Mesenchymal stem cell (in vitro differentiated cells and primary cell): ENCODE data around the gene BTBD10.
A peak's percentile ranks its signal among the peaks of the same experiment; 100 is the strongest.

Experiments used
- DNase-seq: peaks from one replicate; pipeline ENCODE4 v3.0.0-alpha.2; 2013
- H2AFZ ChIP-seq: one replicate; pipeline ENCODE4 v1.6.1; 2013; ENCODE audit warnings: low read depth, mild to moderate bottlenecking, control low read depth, inconsistent platforms, low read length, moderate library complexity
- H2AK5ac ChIP-seq: 2 replicates; pipeline ENCODE4 v1.6.1; 2013; ENCODE audit warnings: low read length, moderate library complexity, mild to moderate bottlenecking, inconsistent platforms; ENCODE audit not compliant: severe bottlenecking
- H2BK120ac ChIP-seq: one replicate; pipeline ENCODE4 v1.6.1; 2013; ENCODE audit warnings: low read depth, mild to moderate bottlenecking, inconsistent platforms, low read length, moderate library complexity
- H2BK12ac ChIP-seq, 2 experiments: one replicate each; pipeline ENCODE4 v1.6.1; 2013; ENCODE audit warnings: inconsistent platforms in 2 of 2, low read length in 2 of 2, mild to moderate bottlenecking in 2 of 2, moderate library complexity in 2 of 2, control low read depth in 1 of 2
- H2BK15ac ChIP-seq: one replicate; pipeline ENCODE4 v1.6.1; 2013; ENCODE audit warnings: mild to moderate bottlenecking, low read depth, inconsistent platforms; ENCODE audit not compliant: poor library complexity, severe bottlenecking
- H2BK5ac ChIP-seq: 2 replicates; pipeline ENCODE4 v1.6.1; 2013; ENCODE audit warnings: low read depth, mild to moderate bottlenecking, low read length, control low read depth, inconsistent platforms; ENCODE audit not compliant: poor library complexity, severe bottlenecking
- H3K14ac ChIP-seq, 2 experiments: one replicate each; pipeline ENCODE4 v1.6.1; 2013; ENCODE audit warnings: inconsistent platforms in 2 of 2, low read length in 2 of 2, control low read depth in 1 of 2, mild to moderate bottlenecking in 1 of 2, moderate library complexity in 1 of 2
- H3K18ac ChIP-seq, 2 experiments: one replicate each; pipeline ENCODE4 v1.6.1; 2013; ENCODE audit warnings: inconsistent platforms in 2 of 2, low read length in 2 of 2, control low read depth in 1 of 2, low read depth in 1 of 2, mild to moderate bottlenecking in 1 of 2
- H3K23ac ChIP-seq, 2 experiments: one replicate each; pipeline ENCODE4 v1.6.1; 2013; ENCODE audit warnings: inconsistent platforms in 2 of 2, low read length in 2 of 2, mild to moderate bottlenecking in 2 of 2, moderate library complexity in 2 of 2, control low read depth in 1 of 2
- H3K27ac ChIP-seq: 2 replicates; pipeline ENCODE4 v1.5.1; 2013; ENCODE audit warnings: mild to moderate bottlenecking, moderate library complexity, low read length, control low read depth, inconsistent platforms; ENCODE audit not compliant: poor library complexity, severe bottlenecking
- H3K27me3 ChIP-seq, 2 experiments: 2 replicates each; pipeline versions ENCODE4 v1.6.1 to v1.7.0; 2013; ENCODE audit warnings: low read length in 2 of 2, mild to moderate bottlenecking in 2 of 2, moderate library complexity in 2 of 2, control low read depth in 1 of 2, inconsistent platforms in 1 of 2; ENCODE audit not compliant: control insufficient read depth in 1 of 2, insufficient read depth in 1 of 2
- H3K36me3 ChIP-seq, 2 experiments: 2 replicates each; pipeline versions ENCODE4 v1.6.1 to v1.7.0; 2013; ENCODE audit warnings: low read length in 2 of 2, control low read depth in 1 of 2, inconsistent platforms in 1 of 2, low read depth in 1 of 2, mild to moderate bottlenecking in 1 of 2; ENCODE audit not compliant: insufficient read depth in 2 of 2, control insufficient read depth in 1 of 2
- H3K4ac ChIP-seq, 2 experiments: one replicate each; pipeline ENCODE4 v1.6.1; 2013; ENCODE audit warnings: inconsistent platforms in 2 of 2, low read length in 2 of 2, mild to moderate bottlenecking in 2 of 2, moderate library complexity in 2 of 2, control low read depth in 1 of 2, low read depth in 1 of 2
- H3K4me1 ChIP-seq: 2 replicates; pipeline ENCODE4 v1.6.1; 2013; ENCODE audit warnings: low read depth, low read length, control low read depth; ENCODE audit not compliant: control insufficient read depth, insufficient read depth
- H3K4me2 ChIP-seq: 2 replicates; pipeline ENCODE4 v1.6.1; 2013; ENCODE audit warnings: low read length, mild to moderate bottlenecking, inconsistent platforms; ENCODE audit not compliant: poor library complexity, severe bottlenecking
- H3K4me3 ChIP-seq, 2 experiments: 2 replicates each; pipeline versions ENCODE4 v1.5.1 to v1.7.0; 2013; ENCODE audit warnings: low read length in 2 of 2, mild to moderate bottlenecking in 2 of 2, control low read depth in 1 of 2, low read depth in 1 of 2; ENCODE audit not compliant: insufficient read depth in 1 of 2
- H3K79me1 ChIP-seq: replicated peaks from 2 replicates; pipeline ENCODE4 v1.6.1; 2013; ENCODE audit warnings: mild to moderate bottlenecking, control low read depth, low read length, inconsistent platforms; ENCODE audit not compliant: poor library complexity, severe bottlenecking
- H3K9ac ChIP-seq: 2 replicates; pipeline ENCODE4 v1.7.0; 2013; ENCODE audit warnings: mild to moderate bottlenecking, low read length, moderate library complexity
- H3K9me3 ChIP-seq: 2 replicates; pipeline ENCODE4 v1.7.0; 2013; ENCODE audit warnings: mild to moderate bottlenecking, low read length; ENCODE audit not compliant: control insufficient read depth
- H4K8ac ChIP-seq: one replicate; pipeline ENCODE4 v1.6.1; 2013; ENCODE audit warnings: inconsistent platforms, mild to moderate bottlenecking, low read length, moderate library complexity
- H4K91ac ChIP-seq: one replicate; pipeline ENCODE4 v1.6.1; 2013; ENCODE audit warnings: mild to moderate bottlenecking, low read length, inconsistent platforms
- WGBS: methylation state at CpG from one replicate; pipeline ENCODE4 v1.1.7; 2013; ENCODE audit warnings: mixed read lengths; 5-methylcytosine and 5-hydroxymethylcytosine counted together

BTBD10 gene

GRCh38 chr11:13344818-13345217 lies 118.2 kb downstream of the BTBD10 start:
- 100% methylated on average over 1 of the region's 1 CpG for WGBS

GRCh38 chr11:13343931-13344717 lies 118.9 kb downstream of the BTBD10 start:
- H3K27ac ChIP-seq = no peak overlapping the region
- H3K4me3 ChIP-seq = no peak overlapping the region
- DNase-seq = peak; percentile 79
- peaks cover 34% of the 10 kb centered on the region for H3K79me1 ChIP-seq
- no peak overlapping the region for H3K4ac ChIP-seq
- H3K9ac ChIP-seq = no peak overlapping the region
- H3K4me1 ChIP-seq = peaks cover 8% of the 10 kb centered on the region
- H3K27me3 ChIP-seq = no peaks in the 10 kb centered on the region
- H2BK15ac ChIP-seq = no peak overlapping the region
- H2BK120ac ChIP-seq = no peak overlapping the region
- H3K14ac ChIP-seq = no peak overlapping the region
- 62% methylated on average over 10 of the region's 10 CpGs for WGBS
- no peak overlapping the region for H3K23ac ChIP-seq
- H2BK12ac ChIP-seq = no peak overlapping the region
- no peak overlapping the region for H2AFZ ChIP-seq
- no peak overlapping the region for H4K8ac ChIP-seq
- H2AK5ac ChIP-seq = no peak overlapping the region
- no peak overlapping the region for H3K4me2 ChIP-seq
- H2BK5ac ChIP-seq = no peak overlapping the region
- H3K36me3 ChIP-seq = peaks cover 0 to 5% of the 10 kb centered on the region in 2 experiments
- no peak overlapping the region for H3K18ac ChIP-seq
- H4K91ac ChIP-seq = no peak overlapping the region
- H3K9me3 ChIP-seq = no peaks in the 10 kb centered on the region

More at GRCh38 chr11:13344818-13345217, 118.2 kb downstream of the BTBD10 start:
- Histone ChIP-seq H4K8ac (no peak overlapping the region), H2BK15ac (no peak overlapping the region), H3K4me3 (no peak overlapping the region), H3K27ac (no peak overlapping the region), H3K36me3 (peaks cover 0 to 5% of the 10 kb centered on the region in 2 experiments), H2BK120ac (no peak overlapping the region), H2BK12ac (no peak overlapping the region), H3K79me1 (peaks cover 34% of the 10 kb centered on the region), H3K4me2 (no peak overlapping the region), H3K4me1 (peaks cover 2% of the 10 kb centered on the region), H2AK5ac (no peak overlapping the region), H3K9me3 (no peaks in the 10 kb centered on the region), H4K91ac (no peak overlapping the region), H2AFZ (no peak overlapping the region), H3K14ac (no peak overlapping the region), H2BK5ac (no peak overlapping the region), H3K23ac (no peak overlapping the region), H3K27me3 (no peaks in the 10 kb centered on the region), H3K4ac (no peak overlapping the region), H3K18ac (no peak overlapping the region), H3K9ac (no peak overlapping the region)
- no peak for DNase-seq

- Histone ChIP-seq H3K14ac (no peak overlapping the region), H3K18ac (no peak overlapping the region), H3K23ac (no peak overlapping the region), H3K27ac (no peak overlapping the region), H2BK15ac (no peak overlapping the region), H2BK12ac (no peak overlapping the region), H2AK5ac (no peak overlapping the region), H3K4ac (no peak overlapping the region), H3K4me2 (no peak overlapping the region), H3K36me3 (peaks cover 0 to 5% of the 10 kb centered on the region in 2 experiments), H3K27me3 (no peaks in the 10 kb centered on the region), H3K79me1 (peaks cover 31% of the 10 kb centered on the region), H4K8ac (no peak overlapping the region), H2BK5ac (no peak overlapping the region), H3K9ac (no peak overlapping the region), H4K91ac (no peak overlapping the region), H3K9me3 (no peaks in the 10 kb centered on the region), H3K4me1 (peaks cover 16% of the 10 kb centered on the region), H3K4me3 (no peak overlapping the region), H2AFZ (no peak overlapping the region), H2BK120ac (no peak overlapping the region)
- DNase-seq = no peak
- whole genome bisulfite sequencing = 92% methylated on average over 4 of the region's 4 CpGs
These were observed 120.0 kb downstream of the BTBD10 start for GRCh38 chr11:13343067-13343466.

- Histone ChIP-seq H3K4me3 (no peak overlapping the region), H3K9ac (no peak overlapping the region), H2AK5ac (no peak overlapping the region), H3K27ac (no peak overlapping the region), H2BK120ac (no peak overlapping the region), H4K8ac (no peak overlapping the region), H3K36me3 (peaks cover 0 to 5% of the 10 kb centered on the region in 2 experiments), H3K18ac (no peak overlapping the region), H3K4me2 (no peak overlapping the region), H2BK15ac (no peak overlapping the region), H3K79me1 (peaks cover 25% of the 10 kb centered on the region), H2BK12ac (no peak overlapping the region), H3K4me1 (peaks cover 21% of the 10 kb centered on the region), H2AFZ (no peak overlapping the region), H3K4ac (peak overlapping the region in 1 of 2 experiments; percentile 65), H3K23ac (no peak overlapping the region), H3K9me3 (no peaks in the 10 kb centered on the region), H4K91ac (peak overlapping the region; percentile 15), H3K14ac (no peak overlapping the region), H2BK5ac (no peak overlapping the region), H3K27me3 (no peaks in the 10 kb centered on the region)
- DNase-seq = no peak
- 77% methylated on average over 5 of the region's 5 CpGs for WGBS
These were observed 122.0 kb downstream of the BTBD10 start for GRCh38 chr11:13341026-13341425.
